ENCODE measurements around the gene TSPAN2. TPM values are rescaled to one million over a fixed set of nuclear protein-coding genes. Genes with fewer than 3 reads are reported as not detected.

The TSPAN2 gene
- polyA plus RNA-seq, 3 donors, result 3.5 to 20.6 (median 16.7) TPM

DNA sequence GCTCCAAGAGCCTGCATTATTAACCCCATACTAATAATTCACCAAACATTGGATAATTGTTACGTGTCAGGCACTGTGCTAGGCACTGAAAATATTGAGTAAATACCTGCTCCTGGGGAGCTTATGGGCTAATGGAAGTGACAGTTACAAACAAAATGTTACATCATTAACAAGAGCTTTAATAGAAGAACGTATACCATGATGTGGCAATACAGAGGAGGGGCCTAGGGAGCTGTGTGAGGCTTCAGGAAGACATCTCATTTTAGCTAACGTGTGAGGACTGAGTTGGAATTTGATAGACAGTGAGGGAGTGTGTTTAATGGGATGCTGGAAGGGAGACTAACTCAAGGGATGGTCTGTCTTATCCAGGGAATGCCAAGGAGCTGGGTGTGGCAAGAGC lies 16.5 kb upstream of the TSPAN2 start:
- no peaks in the 10 kb centered on the region for H3K36me3 ChIP-seq (replicated peaks in 1 of 2; ENCODE audit: control insufficient read depth in 1 of 2, insufficient read depth in 2 of 2, low read length in 2 of 2)
- H3K27ac ChIP-seq (ENCODE audit: low read depth in 1 of 2, low read length in 2 of 2), result peak overlapping the region; percentile 71 to 85
- TF ChIP-seq, protein P1, sequence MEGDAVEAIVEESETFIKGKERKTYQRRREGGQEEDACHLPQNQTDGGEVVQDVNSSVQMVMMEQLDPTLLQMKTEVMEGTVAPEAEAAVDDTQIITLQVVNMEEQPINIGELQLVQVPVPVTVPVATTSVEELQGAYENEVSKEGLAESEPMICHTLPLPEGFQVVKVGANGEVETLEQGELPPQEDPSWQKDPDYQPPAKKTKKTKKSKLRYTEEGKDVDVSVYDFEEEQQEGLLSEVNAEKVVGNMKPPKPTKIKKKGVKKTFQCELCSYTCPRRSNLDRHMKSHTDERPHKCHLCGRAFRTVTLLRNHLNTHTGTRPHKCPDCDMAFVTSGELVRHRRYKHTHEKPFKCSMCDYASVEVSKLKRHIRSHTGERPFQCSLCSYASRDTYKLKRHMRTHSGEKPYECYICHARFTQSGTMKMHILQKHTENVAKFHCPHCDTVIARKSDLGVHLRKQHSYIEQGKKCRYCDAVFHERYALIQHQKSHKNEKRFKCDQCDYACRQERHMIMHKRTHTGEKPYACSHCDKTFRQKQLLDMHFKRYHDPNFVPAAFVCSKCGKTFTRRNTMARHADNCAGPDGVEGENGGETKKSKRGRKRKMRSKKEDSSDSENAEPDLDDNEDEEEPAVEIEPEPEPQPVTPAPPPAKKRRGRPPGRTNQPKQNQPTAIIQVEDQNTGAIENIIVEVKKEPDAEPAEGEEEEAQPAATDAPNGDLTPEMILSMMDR (IDR thresholded peaks at IDR 0.05), result no peak
- peak overlapping the region; percentile 55 for H2AFZ ChIP-seq (ENCODE audit: insufficient read depth, low read depth, low read length, poor library complexity, severe bottlenecking)
- peaks cover 0 to 1% (median 0%) of the 10 kb centered on the region in 3 donors for H3K27me3 Mint-ChIP-seq (ENCODE audit: low read depth in 3 of 3)
- DNase-seq, result peak; percentile 66 to 82 (median 68)
- no peak overlapping the region for H3K9ac ChIP-seq (ENCODE audit: insufficient read depth, low read length, poor library complexity, severe bottlenecking)
- peaks cover 0 to 6% (median 2%) of the 10 kb centered on the region in 7 donors for H3K9me3 Mint-ChIP-seq
- H3K27me3 ChIP-seq (ENCODE audit: control insufficient read depth in 2 of 2, insufficient read depth in 2 of 2, low read length in 2 of 2), result no peaks in the 10 kb centered on the region
- no peaks in the 10 kb centered on the region for H4K20me1 ChIP-seq (ENCODE audit: insufficient read depth, low read length)
- H3K4me3 ChIP-seq (replicated peaks in 1 of 3; ENCODE audit: low read depth in 2 of 3, low read length in 3 of 3), result no peak overlapping the region
- peaks cover 44 to 50% of the 10 kb centered on the region in 2 donors for H3K4me1 ChIP-seq (ENCODE audit: control insufficient read depth in 1 of 2, insufficient read depth in 2 of 2, low read length in 2 of 2)
- no peak overlapping the region for H3K4me3 Mint-ChIP-seq
- no peaks in the 10 kb centered on the region for H3K79me2 ChIP-seq (ENCODE audit: insufficient read depth, low read length)
- peaks cover 0 to 5% of the 10 kb centered on the region in 2 donors for H3K36me3 Mint-ChIP-seq
- H3K4me1 Mint-ChIP-seq, result peaks cover 57% of the 10 kb centered on the region
- no peak overlapping the region for H3K4me2 ChIP-seq (replicated peaks; ENCODE audit: extremely low read depth, low read length, poor library complexity, severe bottlenecking)
- H3K9me3 ChIP-seq (replicated peaks in 1 of 2; ENCODE audit: control insufficient read depth in 1 of 2, insufficient read depth in 1 of 2, low read length in 2 of 2), result no peaks in the 10 kb centered on the region
- peak overlapping the region; percentile 90 to 98 (median 95) for H3K27ac Mint-ChIP-seq
- 0% methylated on average over 1 of the region's 3 CpGs for WGBS (ENCODE audit: insufficient coverage)
- intact Hi-C loops (cut with micrococcal nuclease), result no loop called here

DNA sequence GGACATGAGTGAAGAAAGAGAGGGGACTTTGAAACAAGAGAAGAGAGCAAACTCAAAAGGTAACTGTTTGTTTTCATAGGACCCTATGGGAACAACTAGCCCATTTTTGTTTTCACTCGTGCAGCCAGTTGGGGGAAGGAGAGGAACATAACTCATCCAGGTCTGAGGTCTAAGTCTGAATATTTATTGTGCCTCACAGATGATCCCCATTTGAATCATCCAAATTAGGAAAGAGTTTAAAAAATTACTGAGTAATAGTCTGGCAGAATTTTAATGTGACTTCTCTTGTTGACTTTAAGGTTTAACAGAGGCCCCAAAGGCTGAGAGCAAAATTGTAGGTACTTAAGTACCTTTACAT lies 10.4 kb upstream of the TSPAN2 start:
- Histone ChIP-seq H3K27ac (ENCODE audit: low read depth in 1 of 2, low read length in 2 of 2) (peak overlapping the region; percentile 72 to 96), H3K4me1 (ENCODE audit: control insufficient read depth in 1 of 2, insufficient read depth in 2 of 2, low read length in 2 of 2) (peaks cover 24 to 25% of the 10 kb centered on the region in 2 donors), H3K4me3 (replicated peaks in 1 of 3; ENCODE audit: low read depth in 2 of 3, low read length in 3 of 3) (peak overlapping the region; percentile 42 to 97 (median 76)), H3K79me2 (ENCODE audit: insufficient read depth, low read length) (no peaks in the 10 kb centered on the region), H3K9me3 (replicated peaks in 1 of 2; ENCODE audit: control insufficient read depth in 1 of 2, insufficient read depth in 1 of 2, low read length in 2 of 2) (no peaks in the 10 kb centered on the region), H3K27me3 (ENCODE audit: control insufficient read depth in 2 of 2, insufficient read depth in 2 of 2, low read length in 2 of 2) (no peaks in the 10 kb centered on the region), H3K9ac (ENCODE audit: insufficient read depth, low read length, poor library complexity, severe bottlenecking) (peak overlapping the region; percentile 75), H3K36me3 (replicated peaks in 1 of 2; ENCODE audit: control insufficient read depth in 1 of 2, insufficient read depth in 2 of 2, low read length in 2 of 2) (no peaks in the 10 kb centered on the region), H3K4me2 (replicated peaks; ENCODE audit: extremely low read depth, low read length, poor library complexity, severe bottlenecking) (peak overlapping the region; percentile 81), H4K20me1 (ENCODE audit: insufficient read depth, low read length) (no peaks in the 10 kb centered on the region), H2AFZ (ENCODE audit: insufficient read depth, low read depth, low read length, poor library complexity, severe bottlenecking) (peak overlapping the region; percentile 78)
- TF ChIP-seq, protein P1 (IDR thresholded peaks at IDR 0.05), result no peak
- intact Hi-C loops (cut with micrococcal nuclease), result no loop called here
- peaks cover 0 to 3% of the 10 kb centered on the region in 2 donors for H3K36me3 Mint-ChIP-seq
- H3K27ac Mint-ChIP-seq, result peak overlapping the region; percentile 98 to 99 (median 99)
- peak; percentile 37 to 71 (median 53) for DNase-seq
- H3K4me3 Mint-ChIP-seq, result peak overlapping the region; percentile 80 to 97
- peaks cover 33% of the 10 kb centered on the region for H3K4me1 Mint-ChIP-seq
- H3K9me3 Mint-ChIP-seq, result peaks cover 0 to 1% (median 0%) of the 10 kb centered on the region in 7 donors
- no CpG with 5 or more reads among the region's 1 CpG for WGBS (ENCODE audit: insufficient coverage)
- H3K27me3 Mint-ChIP-seq (ENCODE audit: low read depth in 3 of 3), result peaks cover 0 to 1% (median 0%) of the 10 kb centered on the region in 3 donors

Measured in CD14-positive monocyte (primary cell).